Testis (tissue), 2 donors: ENCODE results near the gene MS4A15.

Source experiments
- POLR2A ChIP-seq: fragments of 450-650 bp; IDR thresholded peaks from one replicate; pipeline ENCODE4 v1.6.1; 2017; ENCODE audit warnings: antibody characterized with exemption, mild to moderate bottlenecking, moderate library complexity
- TF ChIP-seq, protein P1 (sequence below), 3 experiments: fragments of 450-650 bp in 2 of 3; fragments of 200-600 bp in 1 of 3; sonication (generic) in 1 of 3; IDR thresholded peaks; one replicate each; pipeline ENCODE4 v1.5.1; 2016 to 2019; ENCODE audit warnings: antibody characterized with exemption in 3 of 3, mild to moderate bottlenecking in 2 of 3, moderate library complexity in 1 of 3

DNA sequence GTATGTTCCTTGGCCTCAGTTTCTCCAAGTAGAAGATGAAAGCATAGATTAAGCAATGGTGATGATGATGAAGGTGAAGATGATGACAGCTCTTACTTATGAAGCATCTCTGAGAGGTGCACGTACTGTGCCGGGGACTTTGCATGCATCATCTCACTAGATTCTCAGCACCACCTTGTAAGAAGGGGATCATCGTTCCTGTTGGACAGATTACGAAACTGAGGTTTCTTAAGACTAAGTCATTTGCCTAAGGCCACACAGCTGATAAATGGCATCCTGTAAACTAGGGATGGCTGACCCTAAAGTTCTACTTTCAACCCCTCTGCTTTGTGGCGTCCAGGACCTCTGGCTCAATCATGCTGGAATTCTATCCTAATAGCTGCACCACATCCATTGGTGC, 8.7 kb downstream of the MS4A15 start:
- TF ChIP-seq, protein P1, sequence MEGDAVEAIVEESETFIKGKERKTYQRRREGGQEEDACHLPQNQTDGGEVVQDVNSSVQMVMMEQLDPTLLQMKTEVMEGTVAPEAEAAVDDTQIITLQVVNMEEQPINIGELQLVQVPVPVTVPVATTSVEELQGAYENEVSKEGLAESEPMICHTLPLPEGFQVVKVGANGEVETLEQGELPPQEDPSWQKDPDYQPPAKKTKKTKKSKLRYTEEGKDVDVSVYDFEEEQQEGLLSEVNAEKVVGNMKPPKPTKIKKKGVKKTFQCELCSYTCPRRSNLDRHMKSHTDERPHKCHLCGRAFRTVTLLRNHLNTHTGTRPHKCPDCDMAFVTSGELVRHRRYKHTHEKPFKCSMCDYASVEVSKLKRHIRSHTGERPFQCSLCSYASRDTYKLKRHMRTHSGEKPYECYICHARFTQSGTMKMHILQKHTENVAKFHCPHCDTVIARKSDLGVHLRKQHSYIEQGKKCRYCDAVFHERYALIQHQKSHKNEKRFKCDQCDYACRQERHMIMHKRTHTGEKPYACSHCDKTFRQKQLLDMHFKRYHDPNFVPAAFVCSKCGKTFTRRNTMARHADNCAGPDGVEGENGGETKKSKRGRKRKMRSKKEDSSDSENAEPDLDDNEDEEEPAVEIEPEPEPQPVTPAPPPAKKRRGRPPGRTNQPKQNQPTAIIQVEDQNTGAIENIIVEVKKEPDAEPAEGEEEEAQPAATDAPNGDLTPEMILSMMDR (IDR thresholded peaks at IDR 0.05): no peak
- TF ChIP-seq POLR2A: no peak
